A673 (cell line): ENCODE measurements around the gene BLVRB. TPM values are rescaled to one million over a fixed set of nuclear protein-coding genes. Genes with fewer than 3 reads are reported as not detected.

Source experiments
- BruUV-seq: library from RNA; stranded (reverse); fragments of 400-500 nt; replicated peaks from 2 replicates; lab custom pipeline; 2021; lab: Mats Ljungman, UMichigan
- CTCF ChIA-PET: fragments of 300-600 bp; sonication (Branson Sonifier 250); formaldehyde crosslinking; loops from one replicate; lab custom pipeline; 2022; ENCODE audit warnings: antibody characterized with exemption; lab: Charles Lee
- POLR2A ChIA-PET: fragments of 300-600 bp; sonication (Branson Sonifier 250); formaldehyde crosslinking; loops from one replicate; lab custom pipeline; 2022; ENCODE audit warnings: antibody characterized with exemption; ENCODE audit not compliant: low non-redundant PET; lab: Charles Lee
- DNase-seq: peaks from one replicate; pipeline ENCODE4 v3.0.0-alpha.2; 2015; ENCODE audit warnings: low spot score
- H3K27ac ChIP-seq: fragments of 200-600 bp; sonication (generic); 2 replicates; pipeline ENCODE4 v1.5.1; 2016; ENCODE audit warnings: mixed run types, low read depth, mild to moderate bottlenecking, mixed read lengths, antibody characterized with exemption, low read length; ENCODE audit not compliant: poor library complexity, severe bottlenecking
- H3K27me3 ChIP-seq: fragments of 200-600 bp; sonication (generic); replicated peaks from 2 replicates; pipeline ENCODE4 v1.6.1; 2017; ENCODE audit warnings: mixed run types, low read depth, mild to moderate bottlenecking, mixed read lengths, antibody characterized with exemption, low read length; ENCODE audit not compliant: insufficient read depth, poor library complexity
- H3K36me3 ChIP-seq: fragments of 200-600 bp; sonication (generic); 2 replicates; pipeline ENCODE4 v1.6.1; 2016; ENCODE audit warnings: mixed run types, mild to moderate bottlenecking, mixed read lengths, antibody characterized with exemption, low read length; ENCODE audit not compliant: insufficient read depth, poor library complexity, severe bottlenecking
- H3K4me1 ChIP-seq: fragments of 200-600 bp; sonication (generic); 2 replicates; pipeline ENCODE4 v1.6.1; 2017; ENCODE audit warnings: mixed run types, mild to moderate bottlenecking, mixed read lengths, antibody characterized with exemption, low read length; ENCODE audit not compliant: insufficient read depth, poor library complexity, severe bottlenecking
- H3K4me3 ChIP-seq: fragments of 200-600 bp; sonication (generic); 2 replicates; pipeline ENCODE4 v1.5.1; 2016; ENCODE audit warnings: low read depth, mixed run types, mild to moderate bottlenecking, mixed read lengths, low read length; ENCODE audit not compliant: poor library complexity, severe bottlenecking
- H3K9me3 ChIP-seq: fragments of 200-600 bp; sonication (generic); 2 replicates; pipeline ENCODE4 v1.6.1; 2016; ENCODE audit warnings: mixed run types, low read depth, mild to moderate bottlenecking, mixed read lengths, antibody characterized with exemption, low read length; ENCODE audit not compliant: poor library complexity, severe bottlenecking
- CTCF ChIP-seq: fragments of 300-800, 200-600 bp; sonication (generic); conservative IDR thresholded peaks from 2 replicates; pipeline ENCODE4 v1.5.1; 2017; ENCODE audit warnings: low read depth, mild to moderate bottlenecking, antibody characterized with exemption, low read length, moderate library complexity, mixed read lengths
- EZH2 ChIP-seq: fragments of 200-600 bp; sonication (generic); IDR thresholded peaks from 2 replicates; pipeline ENCODE4 v1.6.1; 2017; ENCODE audit warnings: borderline replicate concordance, low read depth, mild to moderate bottlenecking, mixed read lengths, antibody characterized with exemption, low read length; ENCODE audit not compliant: poor library complexity, severe bottlenecking
- intact Hi-C: fragments of 100-400 bp; cut with micrococcal nuclease; formaldehyde crosslinking; loops from one replicate; pipeline ENCODE4 v1.10.0; 2022; ENCODE audit not compliant: unreplicated experiment
- total RNA-seq: library from RNA; stranded (reverse); gene quantifications from 2 replicates; pipeline ENCODE4 v1.2.3, GENCODE V29; 2021

Gene BLVRB
- total RNA-seq, 1 experiment from 2014 or later, result 36.1 TPM

GRCh38 chr19:40497214-40497613 lies 31.7 kb upstream of the BLVRB start:
- Histone ChIP-seq H3K4me1 (no peaks in the 10 kb centered on the region), H3K27me3 (no peaks in the 10 kb centered on the region), H3K27ac (no peak overlapping the region), H3K4me3 (no peak overlapping the region), H3K9me3 (no peaks in the 10 kb centered on the region), H3K36me3 (no peaks in the 10 kb centered on the region)
- CTCF ChIA-PET, result no interaction called here
- intact Hi-C loops, result no loop called here
- TF ChIP-seq CTCF, result no peak
- no peak for TF ChIP-seq EZH2
- POLR2A ChIA-PET, result no interaction called here
- BruUV-seq, result no TSS peak
- no peak for DNase-seq

DNA sequence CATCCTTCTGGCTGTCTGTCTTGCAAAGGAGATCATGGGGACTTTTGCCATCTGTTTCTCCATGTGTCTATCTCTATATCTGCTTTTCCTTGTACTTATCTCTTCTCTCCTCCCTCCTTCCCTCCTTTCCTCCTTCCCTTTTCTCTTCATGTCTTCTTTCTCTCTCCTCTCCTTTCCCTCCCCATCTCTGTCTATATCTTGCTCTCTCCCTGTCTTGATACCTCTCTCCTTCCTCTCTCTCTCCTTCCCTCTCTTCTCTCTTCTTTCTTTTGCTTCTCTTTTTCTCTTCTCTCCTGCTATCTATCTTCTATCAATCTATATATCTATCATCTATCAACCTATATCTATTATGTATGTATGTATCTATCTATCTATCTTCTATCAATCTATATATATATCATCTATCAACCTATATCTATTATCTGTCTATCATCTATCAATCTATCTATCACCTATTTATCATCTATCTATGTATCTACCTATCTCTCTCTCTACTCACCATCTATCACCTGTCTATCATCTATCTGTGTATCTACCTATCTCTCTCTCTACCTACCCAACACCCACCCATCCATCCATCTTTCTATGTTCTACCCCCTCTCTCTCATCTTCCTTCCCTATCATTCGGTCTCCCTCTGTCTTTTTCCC lies 28.8 kb upstream of the BLVRB start:
- Histone ChIP-seq H3K4me3 (no peak overlapping the region), H3K27me3 (no peaks in the 10 kb centered on the region), H3K9me3 (no peaks in the 10 kb centered on the region), H3K27ac (no peak overlapping the region), H3K36me3 (no peaks in the 10 kb centered on the region), H3K4me1 (no peaks in the 10 kb centered on the region)
- POLR2A ChIA-PET, result no interaction called here
- no peak for DNase-seq
- intact Hi-C loops, result no loop called here
- TF ChIP-seq CTCF, result no peak
- no peak for TF ChIP-seq EZH2
- no TSS peak for BruUV-seq
- CTCF ChIA-PET, result no interaction called here

DNA sequence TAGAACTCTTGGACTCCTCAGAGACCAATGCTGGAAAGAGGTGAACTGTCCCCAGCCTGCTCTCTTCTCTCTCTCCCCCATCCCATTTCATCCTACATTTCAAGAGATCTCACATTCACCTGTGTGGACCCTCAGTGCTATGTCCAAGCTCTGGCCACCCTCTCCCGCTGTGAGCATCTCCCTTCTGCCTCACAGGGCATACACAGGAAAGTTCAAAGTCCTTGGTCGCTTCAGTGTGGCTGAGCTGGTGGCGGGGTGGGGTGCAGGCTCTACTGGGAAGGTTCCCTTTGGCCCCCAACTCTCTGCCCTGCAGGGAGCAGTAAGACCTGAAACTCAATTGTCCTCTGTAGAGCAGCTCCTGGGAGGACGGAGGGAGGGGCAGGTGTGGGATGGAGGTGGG lies 28.2 kb upstream of the BLVRB start:
- intact Hi-C loops, result no loop called here
- no peaks in the 10 kb centered on the region for H3K36me3 ChIP-seq
- BruUV-seq, result no TSS peak
- no peaks in the 10 kb centered on the region for H3K9me3 ChIP-seq
- H3K27ac ChIP-seq, result no peak overlapping the region
- CTCF ChIA-PET, result no interaction called here
- TF ChIP-seq CTCF (no peak), EZH2 (no peak)
- POLR2A ChIA-PET, result no interaction called here
- DNase-seq, result no peak
- no peak overlapping the region for H3K4me3 ChIP-seq
- no peaks in the 10 kb centered on the region for H3K4me1 ChIP-seq
- H3K27me3 ChIP-seq, result no peaks in the 10 kb centered on the region
